Heart right ventricle (tissue), 16 donors: ENCODE measurements around the gene FNDC10. TPM values are rescaled to one million over a fixed set of nuclear protein-coding genes. Genes with fewer than 3 reads are reported as not detected.
"Not testable (repeated sequence)": the region's sequence is repeated elsewhere in the genome, so short reads cannot be mapped to it uniquely, and the experiment has no call there.

Experiments used
- ATAC-seq, 8 donors: fragments of 200-7000 bp; cut with Tn5 transposase; one replicate each; pipeline ENCODE4 v1.9.1; 2020; ENCODE audit warnings: mild to moderate bottlenecking in 8 of 8, moderate library complexity in 8 of 8, moderate number of reproducible peaks in 1 of 8
- DNase-seq, 2 donors: peaks; one replicate each; pipeline ENCODE4 v3.0.0-alpha.2; 2020
- H3K27ac ChIP-seq, 10 donors: fragments of 200-600 bp; sonication (generic) in 2 of 10; one replicate each; pipeline versions ENCODE4 v1.5.0 to v1.8.0; 2020 to 2022; ENCODE audit warnings: mild to moderate bottlenecking in 3 of 10
- H3K27me3 ChIP-seq, 7 donors: fragments of 200-600 bp; one replicate each; pipeline ENCODE4 v1.8.0; 2021 to 2022; ENCODE audit warnings: mild to moderate bottlenecking in 2 of 7
- H3K36me3 ChIP-seq, 9 donors: fragments of 200-600 bp; sonication (generic) in 1 of 9; one replicate each; pipeline versions ENCODE4 v1.5.0 to v1.8.0; 2020 to 2022; ENCODE audit warnings: mild to moderate bottlenecking in 2 of 9
- H3K4me1 ChIP-seq, 9 donors: fragments of 200-600 bp; sonication (generic) in 1 of 9; one replicate each; pipeline versions ENCODE4 v1.5.0 to v1.8.0; 2020 to 2022; ENCODE audit warnings: mild to moderate bottlenecking in 4 of 9
- H3K4me3 ChIP-seq, 10 donors: fragments of 200-600 bp; sonication (generic) in 2 of 10; one replicate each; pipeline versions ENCODE4 v1.5.0 to v1.8.0; 2020 to 2022; ENCODE audit warnings: mild to moderate bottlenecking in 7 of 10, moderate library complexity in 2 of 10
- H3K9me3 ChIP-seq, 11 donors: fragments of 200-600 bp in 10 of 11; sonication (generic) in 2 of 11; one replicate each; pipeline versions ENCODE4 v1.5.0 to v1.8.0; 2013 to 2022; ENCODE audit warnings: mild to moderate bottlenecking in 2 of 11, control low read depth in 1 of 11, moderate library complexity in 1 of 11
- CTCF ChIP-seq, 9 donors: fragments of 200-600 bp; sonication (generic) in 2 of 9; IDR thresholded peaks; one replicate each; pipeline versions ENCODE4 v1.5.0 to v1.8.0; 2021 to 2022; ENCODE audit warnings: antibody characterized with exemption in 9 of 9, mild to moderate bottlenecking in 5 of 9, moderate library complexity in 1 of 9
- WGBS, 2 donors: extraction: QIAGEN DNeasy Blood & Tissue Kit; methylation state at CpG; one replicate each; pipeline ENCODE4 v1.1.7; 2013; ENCODE audit warnings: inconsistent platforms in 1 of 2; 5-methylcytosine and 5-hydroxymethylcytosine counted together
- intact Hi-C, 10 donors: fragments of 100-400 bp; cut with DNase I; formaldehyde crosslinking; loops; one replicate each; pipeline versions ENCODE4 v1.11.1 to v1.14.2; 2022
- polyA plus RNA-seq, 2 donors: library from polyadenylated mRNA; stranded (reverse); fragments of 200-250 nt; gene quantifications; one replicate each; pipeline ENCODE4 v1.2.3, GENCODE V29; 2013
- total RNA-seq, 10 donors: library from RNA; stranded (reverse); fragmentation: NEBNext Ultra II Directional in 3 of 10; extraction: Animal tissue kit (Norgen Biotek cat#: 25700) in 3 of 10; gene quantifications; one replicate each; pipeline versions ENCODE4 v1.2.1 to v1.2.4, GENCODE V29; 2021 to 2023
- donor health status: Arrhythmogenic right ventricular cardiomyopathy.
- donor health status: ischemic (EF 13 %, LVEDD 7.1; RV severe dilation, severe dysfunction).
- donor health status: healthy with polysubstance abuse.
- donor health status: DM: no; HTN: yes; CAD: no.
- donor health status: DM: no; HTN: no; CAD: no.
- donor health status: ischemic (EF 25% LVEDD 6.9; RV normal size, moderate dysfunction).
- donor health status: ischemic (EF 25% LVEDD 5.7; RV mildly dilated, moderate dysfunction).
- donor health status: healthy.
- donor health status: DM: yes; HTN: yes; CAD: no.
- donor health status: Ischemic cardiomyopathy.
- donor health status: ischemic (EF 35%, LVEDD 5.7; RV mildly dilated, moderate dysfunction).
- donor health status: nonischemic (EF 11% LVEDD 7.7; RV severe dilation, severe dysfunction).
- donor health status: DM: yes; HTN: yes; CAD: no.
- donor health status: PGD.
- donor health status: ischemic (EF 29% LVEDD 5.4; RV normal size, mild dysfunction).
- donor health status: nonischemic (EF 23%, LVEDD 6.1; RV moderate dilation, normal function).

FNDC10 gene
- total and polyA plus RNA-seq, 12 donors, result 0.66 to 5.9 (median 2.3) TPM

DNA sequence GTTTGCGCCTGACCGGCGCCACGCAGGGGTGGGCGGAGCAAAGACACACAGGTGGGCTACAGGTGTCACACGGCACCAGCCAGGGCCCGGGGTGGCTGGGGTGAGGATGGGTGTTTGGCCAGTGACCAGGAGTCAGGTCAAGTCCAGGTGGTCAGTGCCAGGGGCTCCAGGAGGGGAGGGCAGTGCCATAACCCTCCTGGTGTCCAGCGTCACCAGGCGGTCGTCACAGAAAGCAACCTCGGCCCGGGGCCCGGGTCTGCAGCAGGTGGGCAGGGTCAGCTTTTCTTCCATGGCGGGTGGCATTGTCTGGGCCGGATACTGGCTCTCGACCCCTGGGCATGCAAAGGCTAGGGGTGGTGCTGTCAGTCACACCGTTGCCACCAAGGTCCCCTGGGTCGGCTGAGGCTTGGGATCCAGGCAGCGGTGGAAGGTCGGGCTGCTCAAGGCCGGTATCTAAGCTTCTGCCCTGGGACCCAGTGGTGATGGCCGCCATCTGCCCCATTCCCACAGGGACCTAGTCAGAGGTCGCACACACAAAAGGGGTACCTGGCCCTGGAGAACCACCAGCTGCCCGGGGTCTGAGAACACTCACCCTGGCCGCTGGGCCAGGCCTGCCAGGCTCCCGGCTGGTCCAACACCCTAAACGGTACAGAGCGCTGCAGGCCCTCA, 1.8 kb downstream of the FNDC10 start:
- H3K4me1 ChIP-seq, result peaks cover 0 to 30% (median 14%) of the 10 kb centered on the region in 9 donors
- intact Hi-C loops, result no loop called here
- no peaks in the 10 kb centered on the region for H3K36me3 ChIP-seq
- 85 to 86% methylated on average over 28 of the region's 28 CpGs for WGBS, 2 donors
- TF ChIP-seq CTCF (IDR thresholded peaks at IDR 0.05), result no peak
- ATAC-seq (peak in 3 of 8 donors; percentile 2 to 8 (median 7)), DNase-seq (no peak)
- H3K9me3 ChIP-seq, result no peaks in the 10 kb centered on the region
- peaks cover 13 to 62% (median 48%) of the 10 kb centered on the region in 7 donors for H3K27me3 ChIP-seq
- H3K4me3 ChIP-seq, result peak overlapping the region in 1 of 10 donors; percentile 24
- H3K27ac ChIP-seq, result no peak overlapping the region

- WGBS, 2 donors, result 11 to 18% methylated on average over 14 to 15 of the region's 16 CpGs
- DNase-seq, result no peak
- Histone ChIP-seq H3K4me1 (peaks cover 0 to 30% (median 14%) of the 10 kb centered on the region in 9 donors), H3K9me3 (no peaks in the 10 kb centered on the region), H3K36me3 (no peaks in the 10 kb centered on the region), H3K27ac (no peak overlapping the region), H3K4me3 (peak overlapping the region in 1 of 10 donors; percentile 24), H3K27me3 (peaks cover 13 to 56% (median 44%) of the 10 kb centered on the region in 7 donors)
- ATAC-seq, result peak in 6 of 8 donors; percentile 46 to 61 (median 54)
- intact Hi-C loops, result no loop called here
- peak in 5 of 9 donors; percentile 12 to 38 (median 35) for TF ChIP-seq CTCF (IDR thresholded peaks at IDR 0.05)
These were observed 2.5 kb downstream of the FNDC10 start for GRCh38 chr1:1597275-1597930.

DNA sequence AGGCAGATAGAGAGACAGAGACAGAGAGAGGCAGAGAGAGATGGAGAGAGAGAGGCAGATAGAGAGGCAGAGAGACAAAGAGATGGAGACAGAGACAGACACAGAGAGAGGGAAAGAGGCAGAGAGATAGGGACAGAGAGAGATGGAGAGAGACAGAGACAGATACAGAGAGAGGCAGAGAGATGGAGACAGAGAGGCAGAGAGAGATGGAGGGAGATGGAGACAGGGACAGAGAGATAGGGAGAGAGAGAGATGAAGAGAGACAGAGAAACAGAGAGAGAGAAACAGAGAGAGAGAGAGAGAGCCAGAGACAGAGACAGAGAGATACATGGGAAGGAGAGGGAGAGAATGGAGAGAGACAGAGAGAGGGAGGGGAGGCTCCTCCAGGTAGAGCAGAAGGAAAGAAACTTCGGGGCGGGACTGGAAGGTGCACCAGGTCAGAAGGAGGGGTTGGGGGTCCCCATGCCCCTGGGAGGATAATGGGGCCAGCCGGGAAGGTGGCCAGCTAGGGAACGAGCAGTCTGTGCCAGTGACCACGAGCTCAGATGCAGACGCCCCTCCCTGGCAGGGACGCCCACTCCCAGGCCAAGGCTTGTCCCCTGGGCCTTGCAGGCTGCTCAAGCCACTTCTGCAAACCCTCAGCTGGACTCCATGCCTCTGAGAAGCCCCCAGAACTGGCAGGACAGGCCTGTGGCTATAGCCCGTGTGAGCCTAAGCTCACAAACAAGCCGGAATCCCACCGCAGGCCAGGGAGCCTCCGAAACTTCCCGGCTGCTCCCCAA, 3.3 kb downstream of the FNDC10 start:
- intact Hi-C loops, result no loop called here
- peaks cover 13 to 51% (median 38%) of the 10 kb centered on the region in 7 donors for H3K27me3 ChIP-seq
- peak in 1 of 8 donors; percentile 4 for ATAC-seq

DNA sequence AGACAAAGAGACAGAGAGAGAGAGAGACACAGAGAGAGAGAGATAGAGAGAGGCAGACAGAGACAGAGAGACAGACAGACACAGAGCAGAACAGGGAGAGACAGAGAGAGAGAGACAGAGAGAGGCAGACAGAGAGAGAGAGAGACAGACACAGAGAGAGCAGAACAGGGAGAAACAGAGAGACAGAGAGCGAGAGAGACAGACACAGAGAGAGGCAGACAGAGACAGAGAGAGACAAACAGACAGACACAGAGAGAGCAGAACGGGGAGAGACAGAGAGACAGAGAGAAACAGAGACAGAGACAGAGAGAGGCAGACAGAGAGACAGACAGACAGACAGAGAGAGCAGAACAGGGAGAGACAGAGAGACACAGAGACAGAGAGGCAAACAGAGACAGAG, 4.6 kb downstream of the FNDC10 start:
- DNase-seq, ATAC-seq, intact Hi-C loops, H3K36me3 ChIP-seq, H3K27ac ChIP-seq, H3K9me3 ChIP-seq, H3K4me3 ChIP-seq: not testable (repeated sequence)
- peaks cover 0 to 24% (median 10%) of the 10 kb centered on the region in 9 donors for H3K4me1 ChIP-seq
- WGBS, 2 donors, result 81 to 88% methylated on average over 2 of the region's 2 CpGs
- peaks cover 13 to 39% (median 24%) of the 10 kb centered on the region in 7 donors for H3K27me3 ChIP-seq

More for the DNA sequence above, 3.3 kb downstream of the FNDC10 start:
- DNase-seq, result no peak
- Histone ChIP-seq H3K27ac (no peak overlapping the region), H3K9me3 (no peaks in the 10 kb centered on the region), H3K36me3 (no peaks in the 10 kb centered on the region), H3K4me3 (no peak overlapping the region), H3K4me1 (peaks cover 0 to 30% (median 14%) of the 10 kb centered on the region in 9 donors)
- 35 to 36% methylated on average over 12 of the region's 12 CpGs for WGBS, 2 donors
- TF ChIP-seq CTCF (IDR thresholded peaks at IDR 0.05), result no peak
